ENCODE data around the gene ARL15.

DNA sequence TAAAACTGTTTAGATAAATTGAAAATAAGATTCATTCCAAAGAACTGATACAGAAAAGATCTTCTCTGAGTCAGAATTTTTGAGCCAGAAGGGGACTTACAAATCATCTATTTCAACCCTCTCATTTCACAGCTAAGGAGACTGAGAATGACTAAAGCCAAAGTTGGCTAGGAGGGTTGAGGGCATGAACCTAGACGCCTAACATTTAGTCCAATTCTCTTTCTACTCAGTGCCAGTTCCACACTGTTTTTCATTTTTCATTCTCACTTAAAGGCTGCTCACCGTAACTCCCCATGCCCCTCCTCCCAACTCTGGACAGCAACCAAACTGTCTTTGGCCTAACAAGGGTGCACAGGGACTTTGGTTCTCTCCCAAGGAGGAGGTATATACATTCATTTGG, 386.0 kb downstream of the ARL15 start:
- no peak for TF ChIP-seq IRF2 (CRISPR knock-in tag; IDR thresholded peaks at IDR 0.05)
- no peak for TF ChIP-seq JUND (IDR thresholded peaks at IDR 0.05; ENCODE audit: borderline replicate concordance, low read depth, low read length)
- no peak for TF ChIP-seq JUND (tag; IDR thresholded peaks at IDR 0.05; ENCODE audit: borderline replicate concordance, low read depth, low read length)
- TF ChIP-seq, protein P1, sequence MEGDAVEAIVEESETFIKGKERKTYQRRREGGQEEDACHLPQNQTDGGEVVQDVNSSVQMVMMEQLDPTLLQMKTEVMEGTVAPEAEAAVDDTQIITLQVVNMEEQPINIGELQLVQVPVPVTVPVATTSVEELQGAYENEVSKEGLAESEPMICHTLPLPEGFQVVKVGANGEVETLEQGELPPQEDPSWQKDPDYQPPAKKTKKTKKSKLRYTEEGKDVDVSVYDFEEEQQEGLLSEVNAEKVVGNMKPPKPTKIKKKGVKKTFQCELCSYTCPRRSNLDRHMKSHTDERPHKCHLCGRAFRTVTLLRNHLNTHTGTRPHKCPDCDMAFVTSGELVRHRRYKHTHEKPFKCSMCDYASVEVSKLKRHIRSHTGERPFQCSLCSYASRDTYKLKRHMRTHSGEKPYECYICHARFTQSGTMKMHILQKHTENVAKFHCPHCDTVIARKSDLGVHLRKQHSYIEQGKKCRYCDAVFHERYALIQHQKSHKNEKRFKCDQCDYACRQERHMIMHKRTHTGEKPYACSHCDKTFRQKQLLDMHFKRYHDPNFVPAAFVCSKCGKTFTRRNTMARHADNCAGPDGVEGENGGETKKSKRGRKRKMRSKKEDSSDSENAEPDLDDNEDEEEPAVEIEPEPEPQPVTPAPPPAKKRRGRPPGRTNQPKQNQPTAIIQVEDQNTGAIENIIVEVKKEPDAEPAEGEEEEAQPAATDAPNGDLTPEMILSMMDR (IDR thresholded peaks at IDR 0.05 in 2 of 3, conservative IDR thresholded peaks at IDR 0.05 in 1 of 3; ENCODE audit: insufficient read depth in 2 of 3, low read depth in 1 of 3, low read length in 3 of 3) = no peak
- TF ChIP-seq SMC3 (conservative IDR thresholded peaks at IDR 0.05; ENCODE audit: insufficient read depth, low read depth, low read length) = no peak
- TF ChIP-seq TBL1XR1 (IDR thresholded peaks at IDR 0.05; ENCODE audit: low read length in 2 of 2) = no peak
- TF ChIP-seq MAX (CRISPR knock-in tag; IDR thresholded peaks at IDR 0.05) = no peak
- TF ChIP-seq SP1 (CRISPR knock-in tag; IDR thresholded peaks at IDR 0.05) = no peak
- TF ChIP-seq POLR2A (conservative IDR thresholded peaks at IDR 0.05) = no peak
- TF ChIP-seq ZFX (CRISPR knock-in tag; IDR thresholded peaks at IDR 0.05) = no peak
- no peak for TF ChIP-seq SNRNP70 (optimal IDR thresholded peaks at IDR 0.05; ENCODE audit: low read depth, low read length)
- TF ChIP-seq MECOM (CRISPR knock-in tag; IDR thresholded peaks at IDR 0.05) = no peak

Data from K562 (cell line).